Liver (tissue), 9 donors: ENCODE measurements around the gene PCP4L1. TPM values are rescaled to one million over a fixed set of nuclear protein-coding genes. Genes with fewer than 3 reads are reported as not detected.

Experiments used
- DNase-seq: peaks from one replicate; pipeline ENCODE4 v3.0.0-alpha.2; 2017; ENCODE audit warnings: low spot score
- H3K27ac ChIP-seq, 2 donors: one replicate each; pipeline ENCODE4 v1.7.0; 2013; ENCODE audit warnings: inconsistent platforms in 2 of 2, low read length in 2 of 2, control low read depth in 1 of 2, low read depth in 1 of 2, mild to moderate bottlenecking in 1 of 2
- H3K27me3 ChIP-seq, 4 donors: one replicate each; pipeline versions ENCODE4 v1.6.1 to v1.7.0; 2013; ENCODE audit warnings: low read length in 3 of 4, inconsistent platforms in 1 of 4, mild to moderate bottlenecking in 1 of 4, moderate library complexity in 1 of 4; ENCODE audit not compliant: control insufficient read depth in 4 of 4, insufficient read depth in 4 of 4
- H3K36me3 ChIP-seq, 4 donors: one replicate each; pipeline versions ENCODE4 v1.6.1 to v1.7.0; 2013; ENCODE audit warnings: low read length in 3 of 4, mild to moderate bottlenecking in 3 of 4, low read depth in 1 of 4, moderate library complexity in 1 of 4; ENCODE audit not compliant: control insufficient read depth in 4 of 4, insufficient read depth in 3 of 4
- H3K4me1 ChIP-seq, 4 donors: one replicate each; pipeline versions ENCODE4 v1.6.1 to v1.7.0; 2013; ENCODE audit warnings: low read length in 3 of 4, mild to moderate bottlenecking in 3 of 4, moderate library complexity in 1 of 4; ENCODE audit not compliant: control insufficient read depth in 4 of 4, insufficient read depth in 4 of 4
- H3K4me3 ChIP-seq, 3 donors: one replicate each; pipeline versions ENCODE4 v1.6.1 to v1.7.0; 2013; ENCODE audit warnings: low read length in 3 of 3, control low read depth in 1 of 3, low read depth in 1 of 3, mild to moderate bottlenecking in 1 of 3
- H3K9ac ChIP-seq, 2 donors: one replicate each; pipeline ENCODE4 v1.7.0; 2013; ENCODE audit warnings: low read length in 2 of 2, mild to moderate bottlenecking in 2 of 2, moderate library complexity in 2 of 2, control low read depth in 1 of 2, low read depth in 1 of 2
- H3K9me3 ChIP-seq, 4 donors: one replicate each; pipeline versions ENCODE4 v1.6.1 to v1.7.0; 2013; ENCODE audit warnings: low read length in 3 of 4; ENCODE audit not compliant: control insufficient read depth in 4 of 4
- ATF3 ChIP-seq: IDR thresholded peaks from 2 replicates; pipeline ENCODE4 v1.6.1; 2016; ENCODE audit warnings: antibody characterized with exemption
- FOXA1 ChIP-seq: IDR thresholded peaks from 2 replicates; pipeline ENCODE4 v1.6.1; 2016; ENCODE audit warnings: antibody characterized with exemption
- FOXA2 ChIP-seq: IDR thresholded peaks from 2 replicates; pipeline ENCODE4 v1.6.1; 2016; ENCODE audit warnings: antibody characterized with exemption
- GABPA ChIP-seq, 2 donors: IDR thresholded peaks in 1 of 2; conservative IDR thresholded peaks in 1 of 2; 2 replicates each; pipeline ENCODE4 v1.6.1; 2016; ENCODE audit warnings: antibody characterized with exemption in 2 of 2, mild to moderate bottlenecking in 1 of 2, moderate library complexity in 1 of 2
- HNF4A ChIP-seq, 2 donors: conservative IDR thresholded peaks; 2 replicates each; pipeline ENCODE4 v1.6.1; 2016; ENCODE audit warnings: antibody characterized with exemption in 2 of 2, mild to moderate bottlenecking in 2 of 2
- HNF4G ChIP-seq: IDR thresholded peaks from 2 replicates; pipeline ENCODE4 v1.6.1; 2016; ENCODE audit warnings: antibody characterized with exemption
- JUND ChIP-seq, 2 donors: IDR thresholded peaks; 2 replicates each; pipeline ENCODE4 v1.6.1; 2016; ENCODE audit warnings: antibody characterized with exemption in 2 of 2
- NR2F2 ChIP-seq: IDR thresholded peaks from 2 replicates; pipeline ENCODE4 v1.6.1; 2016; ENCODE audit warnings: antibody characterized with exemption
- RXRA ChIP-seq, 2 donors: IDR thresholded peaks; 2 replicates each; pipeline ENCODE4 v1.6.1; 2017 to 2018; ENCODE audit warnings: antibody characterized with exemption in 2 of 2, mild to moderate bottlenecking in 1 of 2
- SP1 ChIP-seq: IDR thresholded peaks from 2 replicates; pipeline ENCODE4 v1.6.1; 2018; ENCODE audit warnings: antibody characterized with exemption, mild to moderate bottlenecking
- TAF1 ChIP-seq: conservative IDR thresholded peaks from 2 replicates; pipeline ENCODE4 v1.6.1; 2016; ENCODE audit warnings: antibody characterized with exemption, mild to moderate bottlenecking
- YY1 ChIP-seq: IDR thresholded peaks from 2 replicates; pipeline ENCODE4 v1.6.1; 2016; ENCODE audit warnings: antibody characterized with exemption, mild to moderate bottlenecking
- WGBS: extraction: QIAGEN DNeasy Blood & Tissue Kit; methylation state at CpG from one replicate; pipeline ENCODE4 v1.1.7; 2013; 5-methylcytosine and 5-hydroxymethylcytosine counted together
- polyA plus RNA-seq, 2 donors: library from polyadenylated mRNA; stranded (reverse) in 1 of 2; unstranded in 1 of 2; fragments of 200-250 nt in 1 of 2; fragments of >200 nt in 1 of 2; fragmentation: Nextera tagmentation in 1 of 2; extraction: Ambion mirVana in 1 of 2; gene quantifications; one replicate each; pipeline versions ENCODE4 v1.2.1 to v1.2.3, GENCODE V29; 2013 to 2015
- total RNA-seq, 2 donors: library from RNA; depleted of rRNA; stranded (reverse); fragments of >200 nt; gene quantifications; one replicate each; pipeline ENCODE4 v1.2.3, GENCODE V29; 2014
- TF ChIP-seq, protein P1 (sequence below): IDR thresholded peaks from 2 replicates; pipeline ENCODE4 v1.6.1; 2016; ENCODE audit warnings: antibody characterized with exemption
- TF ChIP-seq, protein P2 (sequence below): IDR thresholded peaks from 2 replicates; pipeline ENCODE4 v1.6.1; 2016; ENCODE audit warnings: antibody characterized with exemption
- TF ChIP-seq, protein P3 (sequence below): IDR thresholded peaks from 2 replicates; pipeline ENCODE4 v1.6.1; 2016; ENCODE audit warnings: antibody characterized with exemption, mild to moderate bottlenecking
- TF ChIP-seq, protein P4 (sequence below): fragments of 150-350 bp; IDR thresholded peaks from 2 replicates; pipeline ENCODE4 v1.5.1; 2017; ENCODE audit warnings: improper control_type of control experiment, low read depth, low read length; ENCODE audit not compliant: missing input control
- donor health status: healthy.
- donor health status: healthy.
- donor health status: healthy.
- donor health status: healthy.
- donor health status: healthy.

The PCP4L1 gene
- total and polyA plus RNA-seq, 4 donors: 1.1 to 8.7 (median 5.0) TPM

DNA sequence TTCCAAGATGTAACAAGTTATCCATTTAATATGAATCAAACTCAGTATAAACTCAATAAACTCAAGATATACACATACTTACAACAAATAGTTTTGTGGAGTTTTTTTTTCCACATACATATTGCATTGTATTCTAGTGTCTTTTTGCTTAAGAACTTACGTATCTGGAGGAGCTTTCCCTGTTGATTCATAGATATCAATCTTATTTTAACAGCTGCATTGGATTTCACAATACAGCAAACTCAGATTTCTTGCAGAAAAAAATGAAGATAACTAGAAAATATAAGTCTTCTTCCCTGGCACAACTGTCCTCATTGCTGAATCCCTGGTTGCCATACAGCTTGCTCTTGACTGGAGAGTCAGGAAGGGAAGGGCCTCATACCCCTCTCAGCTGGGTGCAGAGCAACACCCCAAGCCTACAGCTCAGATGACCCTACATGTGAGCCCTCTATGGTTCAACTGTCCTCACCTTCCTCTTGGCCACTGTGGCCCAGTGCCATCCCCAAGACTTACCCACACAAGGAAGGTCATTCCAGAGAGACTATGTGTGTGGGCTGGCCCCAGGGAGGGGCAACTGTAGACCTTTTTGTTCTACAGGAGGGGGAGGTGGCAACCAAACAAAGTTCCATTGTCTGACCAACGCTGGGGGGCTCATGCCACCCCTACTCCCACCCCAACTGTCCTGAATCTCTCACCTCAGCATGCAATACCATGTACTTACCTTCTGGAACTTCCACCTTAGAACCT lies 49.5 kb downstream of the PCP4L1 start:
- H3K4me1 ChIP-seq: peaks cover 7 to 19% (median 12%) of the 10 kb centered on the region in 4 donors
- no peak for TF ChIP-seq NR2F2
- no peak for TF ChIP-seq TAF1
- TF ChIP-seq SP1: no peak
- TF ChIP-seq JUND (IDR thresholded peaks at IDR 0.05): no peak
- no peaks in the 10 kb centered on the region for H3K36me3 ChIP-seq
- H3K27me3 ChIP-seq: no peaks in the 10 kb centered on the region
- H3K27ac ChIP-seq: no peak overlapping the region
- WGBS: 58% methylated on average over 2 of the region's 2 CpGs
- H3K4me3 ChIP-seq: no peak overlapping the region
- no peaks in the 10 kb centered on the region for H3K9me3 ChIP-seq
- DNase-seq: no peak
- H3K9ac ChIP-seq: no peak overlapping the region

- Histone ChIP-seq H3K36me3 (no peaks in the 10 kb centered on the region), H3K4me3 (no peak within 1 kb of the TSS), H3K9me3 (no peaks in the 10 kb centered on the region), H3K9ac (no peak within 1 kb of the TSS), H3K27ac (no peak within 1 kb of the TSS), H3K4me1 (peaks cover 7 to 17% (median 13%) of the 10 kb centered on the region in 4 donors), H3K27me3 (no peaks in the 10 kb centered on the region)
- 60% methylated on average over 2 of the region's 2 CpGs for WGBS
- TF ChIP-seq, protein P1, sequence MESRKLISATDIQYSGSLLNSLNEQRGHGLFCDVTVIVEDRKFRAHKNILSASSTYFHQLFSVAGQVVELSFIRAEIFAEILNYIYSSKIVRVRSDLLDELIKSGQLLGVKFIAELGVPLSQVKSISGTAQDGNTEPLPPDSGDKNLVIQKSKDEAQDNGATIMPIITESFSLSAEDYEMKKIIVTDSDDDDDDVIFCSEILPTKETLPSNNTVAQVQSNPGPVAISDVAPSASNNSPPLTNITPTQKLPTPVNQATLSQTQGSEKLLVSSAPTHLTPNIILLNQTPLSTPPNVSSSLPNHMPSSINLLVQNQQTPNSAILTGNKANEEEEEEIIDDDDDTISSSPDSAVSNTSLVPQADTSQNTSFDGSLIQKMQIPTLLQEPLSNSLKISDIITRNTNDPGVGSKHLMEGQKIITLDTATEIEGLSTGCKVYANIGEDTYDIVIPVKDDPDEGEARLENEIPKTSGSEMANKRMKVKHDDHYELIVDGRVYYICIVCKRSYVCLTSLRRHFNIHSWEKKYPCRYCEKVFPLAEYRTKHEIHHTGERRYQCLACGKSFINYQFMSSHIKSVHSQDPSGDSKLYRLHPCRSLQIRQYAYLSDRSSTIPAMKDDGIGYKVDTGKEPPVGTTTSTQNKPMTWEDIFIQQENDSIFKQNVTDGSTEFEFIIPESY: no peak
- no peak for DNase-seq
Observed at GRCh38 chr1:161309868-161310267, 51.3 kb downstream of the PCP4L1 start, which contains the start of gene MPZ. Gene MPZ (minus strand): TSS chr1:161309968. CDS start chr1:161309905, 63 bp downstream.

DNA sequence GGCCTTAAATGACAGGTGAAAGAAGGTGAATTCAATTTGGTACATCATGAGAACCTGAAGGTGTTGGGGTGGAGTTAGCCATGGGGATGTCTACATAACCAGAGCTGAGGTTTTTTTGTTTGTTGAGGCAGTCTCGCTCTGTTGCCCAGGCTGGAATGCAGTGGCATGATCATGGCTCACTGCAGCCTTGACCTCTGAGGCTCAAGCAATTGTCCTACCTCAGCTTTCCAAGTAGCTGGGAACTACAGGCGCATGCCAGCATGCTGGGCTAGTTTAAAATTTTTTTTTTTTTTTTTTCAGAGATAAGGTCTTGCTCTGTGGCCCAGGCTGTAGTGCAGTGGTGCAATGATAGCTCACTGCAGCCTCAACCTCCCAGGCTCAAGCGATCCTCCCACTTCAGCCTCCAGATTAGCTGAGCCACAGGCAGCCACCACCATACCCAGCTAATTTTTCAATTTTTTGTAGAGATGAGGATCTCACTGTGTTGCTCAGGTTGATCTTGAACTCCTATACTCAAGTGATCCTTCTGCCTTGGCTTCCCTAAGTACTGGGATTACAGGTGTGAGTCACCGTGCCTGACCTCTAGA lies 53.1 kb downstream of the PCP4L1 start:
- H3K9ac ChIP-seq: no peak overlapping the region
- WGBS: 94% methylated on average over 4 of the region's 4 CpGs
- H3K9me3 ChIP-seq: no peaks in the 10 kb centered on the region
- no peak overlapping the region for H3K4me3 ChIP-seq
- H3K27ac ChIP-seq: no peak overlapping the region
- H3K36me3 ChIP-seq: no peaks in the 10 kb centered on the region
- no peak for DNase-seq
- peaks cover 5 to 23% (median 15%) of the 10 kb centered on the region in 4 donors for H3K4me1 ChIP-seq
- H3K27me3 ChIP-seq: no peaks in the 10 kb centered on the region
- TF ChIP-seq, protein P2, sequence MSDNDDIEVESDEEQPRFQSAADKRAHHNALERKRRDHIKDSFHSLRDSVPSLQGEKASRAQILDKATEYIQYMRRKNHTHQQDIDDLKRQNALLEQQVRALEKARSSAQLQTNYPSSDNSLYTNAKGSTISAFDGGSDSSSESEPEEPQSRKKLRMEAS: no peak
- TF ChIP-seq SP1: no peak
- no peak for TF ChIP-seq HNF4A (conservative IDR thresholded peaks at IDR 0.05)
- TF ChIP-seq JUND (IDR thresholded peaks at IDR 0.05): no peak
- no peak for TF ChIP-seq GABPA (IDR thresholded peaks at IDR 0.05 in 1 of 2, conservative IDR thresholded peaks at IDR 0.05 in 1 of 2)
- TF ChIP-seq, protein P1: no peak
- TF ChIP-seq TAF1: no peak
- TF ChIP-seq NR2F2: no peak
- TF ChIP-seq YY1: no peak
- no peak for TF ChIP-seq ATF3
- TF ChIP-seq, protein P3, sequence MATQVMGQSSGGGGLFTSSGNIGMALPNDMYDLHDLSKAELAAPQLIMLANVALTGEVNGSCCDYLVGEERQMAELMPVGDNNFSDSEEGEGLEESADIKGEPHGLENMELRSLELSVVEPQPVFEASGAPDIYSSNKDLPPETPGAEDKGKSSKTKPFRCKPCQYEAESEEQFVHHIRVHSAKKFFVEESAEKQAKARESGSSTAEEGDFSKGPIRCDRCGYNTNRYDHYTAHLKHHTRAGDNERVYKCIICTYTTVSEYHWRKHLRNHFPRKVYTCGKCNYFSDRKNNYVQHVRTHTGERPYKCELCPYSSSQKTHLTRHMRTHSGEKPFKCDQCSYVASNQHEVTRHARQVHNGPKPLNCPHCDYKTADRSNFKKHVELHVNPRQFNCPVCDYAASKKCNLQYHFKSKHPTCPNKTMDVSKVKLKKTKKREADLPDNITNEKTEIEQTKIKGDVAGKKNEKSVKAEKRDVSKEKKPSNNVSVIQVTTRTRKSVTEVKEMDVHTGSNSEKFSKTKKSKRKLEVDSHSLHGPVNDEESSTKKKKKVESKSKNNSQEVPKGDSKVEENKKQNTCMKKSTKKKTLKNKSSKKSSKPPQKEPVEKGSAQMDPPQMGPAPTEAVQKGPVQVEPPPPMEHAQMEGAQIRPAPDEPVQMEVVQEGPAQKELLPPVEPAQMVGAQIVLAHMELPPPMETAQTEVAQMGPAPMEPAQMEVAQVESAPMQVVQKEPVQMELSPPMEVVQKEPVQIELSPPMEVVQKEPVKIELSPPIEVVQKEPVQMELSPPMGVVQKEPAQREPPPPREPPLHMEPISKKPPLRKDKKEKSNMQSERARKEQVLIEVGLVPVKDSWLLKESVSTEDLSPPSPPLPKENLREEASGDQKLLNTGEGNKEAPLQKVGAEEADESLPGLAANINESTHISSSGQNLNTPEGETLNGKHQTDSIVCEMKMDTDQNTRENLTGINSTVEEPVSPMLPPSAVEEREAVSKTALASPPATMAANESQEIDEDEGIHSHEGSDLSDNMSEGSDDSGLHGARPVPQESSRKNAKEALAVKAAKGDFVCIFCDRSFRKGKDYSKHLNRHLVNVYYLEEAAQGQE: no peak
- TF ChIP-seq, protein P4, sequence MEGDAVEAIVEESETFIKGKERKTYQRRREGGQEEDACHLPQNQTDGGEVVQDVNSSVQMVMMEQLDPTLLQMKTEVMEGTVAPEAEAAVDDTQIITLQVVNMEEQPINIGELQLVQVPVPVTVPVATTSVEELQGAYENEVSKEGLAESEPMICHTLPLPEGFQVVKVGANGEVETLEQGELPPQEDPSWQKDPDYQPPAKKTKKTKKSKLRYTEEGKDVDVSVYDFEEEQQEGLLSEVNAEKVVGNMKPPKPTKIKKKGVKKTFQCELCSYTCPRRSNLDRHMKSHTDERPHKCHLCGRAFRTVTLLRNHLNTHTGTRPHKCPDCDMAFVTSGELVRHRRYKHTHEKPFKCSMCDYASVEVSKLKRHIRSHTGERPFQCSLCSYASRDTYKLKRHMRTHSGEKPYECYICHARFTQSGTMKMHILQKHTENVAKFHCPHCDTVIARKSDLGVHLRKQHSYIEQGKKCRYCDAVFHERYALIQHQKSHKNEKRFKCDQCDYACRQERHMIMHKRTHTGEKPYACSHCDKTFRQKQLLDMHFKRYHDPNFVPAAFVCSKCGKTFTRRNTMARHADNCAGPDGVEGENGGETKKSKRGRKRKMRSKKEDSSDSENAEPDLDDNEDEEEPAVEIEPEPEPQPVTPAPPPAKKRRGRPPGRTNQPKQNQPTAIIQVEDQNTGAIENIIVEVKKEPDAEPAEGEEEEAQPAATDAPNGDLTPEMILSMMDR: no peak
- TF ChIP-seq FOXA1: no peak
- no peak for TF ChIP-seq HNF4G
- no peak for TF ChIP-seq FOXA2
- TF ChIP-seq RXRA (IDR thresholded peaks at IDR 0.05): no peak
